22Rv1 (cell line): ENCODE results near the gene OS9.

Source experiments
- ZFX ChIP-seq: fragments of 450-650 bp; IDR thresholded peaks from 2 replicates; pipeline ENCODE4 v1.6.1; 2017; ENCODE audit warnings: antibody characterized with exemption, borderline replicate concordance
- TF ChIP-seq, protein P1 (sequence below): fragments of 450-650 bp; IDR thresholded peaks from 2 replicates; pipeline ENCODE4 v1.5.1; 2017; ENCODE audit warnings: mild to moderate bottlenecking

DNA sequence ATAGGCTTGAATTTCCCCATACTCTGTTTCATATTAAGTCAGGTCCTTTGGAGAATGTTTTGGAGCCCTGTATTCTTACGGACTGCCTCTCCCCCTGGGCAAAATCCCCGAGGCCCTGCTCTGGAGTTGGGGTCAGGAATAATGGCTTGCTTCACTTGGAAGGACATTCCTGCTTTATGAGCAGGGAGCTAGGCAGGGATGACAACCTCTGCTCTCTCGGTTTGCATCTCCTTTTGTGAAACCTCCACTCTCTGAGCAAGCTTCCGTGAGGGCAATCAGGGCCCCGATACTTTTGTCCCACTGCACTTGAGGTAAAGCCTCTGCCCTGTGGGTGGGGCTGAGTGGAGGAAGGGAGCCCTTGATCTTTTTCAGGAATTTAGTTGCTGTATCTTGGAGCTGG lies 19.3 kb downstream of the OS9 start:
- TF ChIP-seq, protein P1, sequence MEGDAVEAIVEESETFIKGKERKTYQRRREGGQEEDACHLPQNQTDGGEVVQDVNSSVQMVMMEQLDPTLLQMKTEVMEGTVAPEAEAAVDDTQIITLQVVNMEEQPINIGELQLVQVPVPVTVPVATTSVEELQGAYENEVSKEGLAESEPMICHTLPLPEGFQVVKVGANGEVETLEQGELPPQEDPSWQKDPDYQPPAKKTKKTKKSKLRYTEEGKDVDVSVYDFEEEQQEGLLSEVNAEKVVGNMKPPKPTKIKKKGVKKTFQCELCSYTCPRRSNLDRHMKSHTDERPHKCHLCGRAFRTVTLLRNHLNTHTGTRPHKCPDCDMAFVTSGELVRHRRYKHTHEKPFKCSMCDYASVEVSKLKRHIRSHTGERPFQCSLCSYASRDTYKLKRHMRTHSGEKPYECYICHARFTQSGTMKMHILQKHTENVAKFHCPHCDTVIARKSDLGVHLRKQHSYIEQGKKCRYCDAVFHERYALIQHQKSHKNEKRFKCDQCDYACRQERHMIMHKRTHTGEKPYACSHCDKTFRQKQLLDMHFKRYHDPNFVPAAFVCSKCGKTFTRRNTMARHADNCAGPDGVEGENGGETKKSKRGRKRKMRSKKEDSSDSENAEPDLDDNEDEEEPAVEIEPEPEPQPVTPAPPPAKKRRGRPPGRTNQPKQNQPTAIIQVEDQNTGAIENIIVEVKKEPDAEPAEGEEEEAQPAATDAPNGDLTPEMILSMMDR = no peak
- no peak for TF ChIP-seq ZFX
